ENCODE data around the gene AMFR.

GRCh38 chr16:56460101-56460500, 34.8 kb upstream of the AMFR start:
- TF ChIP-seq SUZ12 (IDR thresholded peaks at IDR 0.05; ENCODE audit: extremely low read depth, insufficient read depth, insufficient read length) (no peak), ZNF274 (IDR thresholded peaks at IDR 0.05; ENCODE audit: low read depth, low read length) (no peak), YY1 (IDR thresholded peaks at IDR 0.05; ENCODE audit: insufficient read depth, insufficient read length) (no peak)
